OCI-LY7 (cell line): ENCODE measurements around the gene STK10. TPM values are rescaled to one million over a fixed set of nuclear protein-coding genes. Genes with fewer than 3 reads are reported as not detected.

Experiments
- BruUV-seq: library from RNA; stranded (reverse); fragments of 400-500 nt; replicated peaks from 2 replicates; lab custom pipeline; 2021; lab: Mats Ljungman, UMichigan
- CTCF ChIA-PET: fragments of 300-600 bp; sonication (Branson Sonifier 250); formaldehyde crosslinking; loops from one replicate; lab custom pipeline; 2022; ENCODE audit warnings: antibody characterized with exemption; ENCODE audit not compliant: unreplicated experiment; lab: Charles Lee
- POLR2A ChIA-PET: fragments of 300-600 bp; sonication (Branson Sonifier 250); formaldehyde crosslinking; loops from one replicate; lab custom pipeline; 2022; ENCODE audit warnings: antibody characterized with exemption; lab: Charles Lee
- DNase-seq: peaks from one replicate; pipeline ENCODE4 v3.0.0-alpha.2; 2015; ENCODE audit warnings: low spot score
- H2AFZ ChIP-seq: fragments of 200-600 bp; sonication (generic), shearing (Covaris generic); 2 replicates; pipeline ENCODE4 v1.6.1; 2014; ENCODE audit warnings: mild to moderate bottlenecking, antibody characterized with exemption, low read length, moderate library complexity
- H3K27ac ChIP-seq: fragments of 200-600 bp; sonication (generic); 2 replicates; pipeline ENCODE4 v1.5.1; 2014; ENCODE audit warnings: mixed run types, low read depth, mild to moderate bottlenecking, moderate library complexity, low read length, inconsistent platforms; ENCODE audit not compliant: poor library complexity, severe bottlenecking
- H3K36me3 ChIP-seq: fragments of 200-600 bp; sonication (generic); 2 replicates; pipeline ENCODE4 v1.6.1; 2014; ENCODE audit warnings: mild to moderate bottlenecking, antibody characterized with exemption, low read length, moderate library complexity, mixed read lengths; ENCODE audit not compliant: insufficient read depth
- H3K4me1 ChIP-seq: fragments of 200-600 bp; sonication (generic); 2 replicates; pipeline ENCODE4 v1.5.1; 2014; ENCODE audit warnings: mild to moderate bottlenecking, low read length; ENCODE audit not compliant: insufficient read depth, poor library complexity, severe bottlenecking
- H3K4me2 ChIP-seq: fragments of 200-600 bp; sonication (generic); 2 replicates; pipeline ENCODE4 v1.6.1; 2014; ENCODE audit warnings: mild to moderate bottlenecking, low read length
- H3K4me3 ChIP-seq: fragments of 200-600 bp; sonication (generic); 2 replicates; pipeline ENCODE4 v1.5.1; 2014; ENCODE audit warnings: mild to moderate bottlenecking, low read depth, low read length; ENCODE audit not compliant: poor library complexity, severe bottlenecking
- H3K79me2 ChIP-seq: fragments of 200-600 bp; sonication (generic); 2 replicates; pipeline ENCODE4 v1.6.1; 2016; ENCODE audit warnings: low read depth, mild to moderate bottlenecking, low read length, moderate library complexity, mixed read lengths; ENCODE audit not compliant: insufficient read depth
- H3K9me2 ChIP-seq: fragments of 200-600 bp; sonication (generic); 2 replicates; pipeline ENCODE4 v1.6.1; 2016; ENCODE audit warnings: mild to moderate bottlenecking, low read length, mixed read lengths; ENCODE audit not compliant: insufficient read depth
- H3K9me3 ChIP-seq: fragments of 200-600 bp; sonication (generic); 2 replicates; pipeline ENCODE4 v1.6.1; 2014; ENCODE audit warnings: mild to moderate bottlenecking, mixed run types, low read length, mixed read lengths
- H4K20me1 ChIP-seq: fragments of 200-600 bp; sonication (generic); 2 replicates; pipeline ENCODE4 v1.6.1; 2014; ENCODE audit warnings: mild to moderate bottlenecking, antibody characterized with exemption, low read length, moderate library complexity, mixed read lengths; ENCODE audit not compliant: insufficient read depth
- EZH2phosphoT487 ChIP-seq: fragments of 200-600 bp; sonication (generic); IDR thresholded peaks from 2 replicates; pipeline ENCODE4 v1.6.1; 2018; ENCODE audit warnings: low read depth, borderline replicate concordance, mild to moderate bottlenecking, mixed run types, antibody characterized with exemption, low read length, moderate library complexity, mixed read lengths
- intact Hi-C: fragments of 100-400 bp; cut with micrococcal nuclease; formaldehyde crosslinking; loops from one replicate; pipeline ENCODE4 v1.10.0; 2022; ENCODE audit not compliant: unreplicated experiment
- total RNA-seq, 2 experiments: library from RNA; depleted of rRNA in 1 of 2; stranded (reverse); fragments of >200 nt in 1 of 2; shearing (Covaris generic) in 1 of 2; gene quantifications; 2 replicates each; pipeline ENCODE4 v1.2.3, GENCODE V29; 2014 to 2022
- TF ChIP-seq, protein P1 (sequence below): fragments of 200-600 bp; sonication (generic); conservative IDR thresholded peaks from 2 replicates; pipeline ENCODE4 v1.5.1; 2014; ENCODE audit warnings: mild to moderate bottlenecking, antibody characterized with exemption, low read length, moderate library complexity, mixed read lengths

STK10 gene
- total RNA-seq, 2 experiments from 2014 or later: 53.7 to 89.7 TPM

DNA sequence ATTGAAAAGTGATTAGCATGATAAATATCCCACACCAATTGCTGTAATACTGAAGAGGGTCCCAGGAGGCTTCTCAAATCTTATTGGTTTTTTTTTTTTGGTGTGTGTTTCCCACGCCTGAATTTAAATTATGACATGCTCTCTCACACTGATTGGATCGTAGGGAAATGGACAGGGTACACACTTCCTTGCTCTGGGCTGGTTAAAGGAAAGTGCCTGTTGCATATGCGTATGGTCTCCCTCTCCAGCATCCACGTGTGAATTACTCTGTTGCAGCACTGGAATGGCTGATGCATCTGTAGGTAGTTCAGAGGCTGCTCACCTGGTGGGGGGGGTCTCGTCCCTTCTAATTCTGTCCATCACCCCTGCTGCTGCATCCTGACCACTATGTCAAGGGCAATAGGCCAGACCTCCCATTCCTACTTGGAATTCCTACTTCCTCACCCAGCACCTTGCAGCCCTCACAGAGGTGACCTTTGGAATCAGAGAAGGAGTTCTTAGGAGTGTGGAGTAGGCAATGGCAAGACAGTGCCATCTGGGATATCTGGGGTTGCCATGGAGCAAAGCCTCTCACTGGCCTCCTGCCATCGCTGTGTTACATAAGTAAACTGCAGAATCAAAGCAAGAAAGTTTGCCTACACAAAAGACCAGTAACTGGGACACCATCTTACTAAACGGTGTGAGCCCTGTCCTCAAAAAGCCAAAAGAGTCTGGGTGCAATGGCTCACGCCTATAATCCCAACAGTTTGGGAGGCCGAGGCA, 110.2 kb downstream of the STK10 start:
- Histone ChIP-seq H3K79me2 (no peaks in the 10 kb centered on the region), H3K27ac (no peak overlapping the region), H3K4me2 (no peak overlapping the region), H3K9me3 (no peaks in the 10 kb centered on the region), H3K4me3 (no peak overlapping the region), H4K20me1 (no peaks in the 10 kb centered on the region), H2AFZ (no peak overlapping the region), H3K9me2 (no peaks in the 10 kb centered on the region), H3K36me3 (peaks cover 71% of the 10 kb centered on the region), H3K4me1 (no peaks in the 10 kb centered on the region)
- intact Hi-C loops: no loop called here
- ChIA-PET POLR2A (interaction anchor here (0.6 to 0.7 kb wide), 2 partner anchors 18 to 122 kb away, joined by 3 to 4 read pairs; no protein-coding TSS in a partner anchor), CTCF (no interaction called here)
- no peak for DNase-seq
- no TSS peak for BruUV-seq
- TF ChIP-seq, protein P1, sequence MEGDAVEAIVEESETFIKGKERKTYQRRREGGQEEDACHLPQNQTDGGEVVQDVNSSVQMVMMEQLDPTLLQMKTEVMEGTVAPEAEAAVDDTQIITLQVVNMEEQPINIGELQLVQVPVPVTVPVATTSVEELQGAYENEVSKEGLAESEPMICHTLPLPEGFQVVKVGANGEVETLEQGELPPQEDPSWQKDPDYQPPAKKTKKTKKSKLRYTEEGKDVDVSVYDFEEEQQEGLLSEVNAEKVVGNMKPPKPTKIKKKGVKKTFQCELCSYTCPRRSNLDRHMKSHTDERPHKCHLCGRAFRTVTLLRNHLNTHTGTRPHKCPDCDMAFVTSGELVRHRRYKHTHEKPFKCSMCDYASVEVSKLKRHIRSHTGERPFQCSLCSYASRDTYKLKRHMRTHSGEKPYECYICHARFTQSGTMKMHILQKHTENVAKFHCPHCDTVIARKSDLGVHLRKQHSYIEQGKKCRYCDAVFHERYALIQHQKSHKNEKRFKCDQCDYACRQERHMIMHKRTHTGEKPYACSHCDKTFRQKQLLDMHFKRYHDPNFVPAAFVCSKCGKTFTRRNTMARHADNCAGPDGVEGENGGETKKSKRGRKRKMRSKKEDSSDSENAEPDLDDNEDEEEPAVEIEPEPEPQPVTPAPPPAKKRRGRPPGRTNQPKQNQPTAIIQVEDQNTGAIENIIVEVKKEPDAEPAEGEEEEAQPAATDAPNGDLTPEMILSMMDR: no peak
- no peak for TF ChIP-seq EZH2phosphoT487

DNA sequence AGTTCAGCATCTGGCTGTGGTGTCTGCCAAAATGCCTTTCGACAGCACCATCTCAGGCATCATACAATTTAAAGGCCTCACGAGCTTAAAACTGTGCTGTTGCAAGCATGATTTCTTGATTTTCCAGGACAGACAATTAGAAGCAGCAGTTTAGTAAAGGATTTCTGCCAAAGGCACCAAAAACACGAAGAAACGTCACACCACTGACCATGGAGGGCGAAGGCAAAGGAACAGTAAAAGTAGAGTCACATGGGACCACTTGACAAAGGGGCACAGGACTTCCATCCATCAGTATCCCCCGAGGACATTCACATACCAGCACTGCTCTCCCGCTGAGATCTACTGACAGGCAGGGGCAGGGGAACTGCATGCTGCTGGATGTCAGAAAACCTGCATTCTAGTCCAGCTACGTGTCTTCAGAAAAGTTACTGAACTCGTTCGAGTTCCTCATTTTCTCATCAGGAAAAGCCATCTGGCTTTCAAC, 111.2 kb downstream of the STK10 start:
- H3K4me3 ChIP-seq: no peak overlapping the region
- H3K79me2 ChIP-seq: no peaks in the 10 kb centered on the region
- no peaks in the 10 kb centered on the region for H3K9me3 ChIP-seq
- intact Hi-C loops: no loop called here
- no peak for DNase-seq
- no TSS peak for BruUV-seq
- H3K9me2 ChIP-seq: no peaks in the 10 kb centered on the region
- TF ChIP-seq EZH2phosphoT487: no peak
- TF ChIP-seq, protein P1: no peak
- no peak overlapping the region for H3K27ac ChIP-seq
- H2AFZ ChIP-seq: no peak overlapping the region
- CTCF ChIA-PET: no interaction called here
- H3K4me2 ChIP-seq: no peak overlapping the region
- no peaks in the 10 kb centered on the region for H3K4me1 ChIP-seq
- peaks cover 65% of the 10 kb centered on the region for H3K36me3 ChIP-seq
- POLR2A ChIA-PET: no interaction called here
- H4K20me1 ChIP-seq: no peaks in the 10 kb centered on the region

DNA sequence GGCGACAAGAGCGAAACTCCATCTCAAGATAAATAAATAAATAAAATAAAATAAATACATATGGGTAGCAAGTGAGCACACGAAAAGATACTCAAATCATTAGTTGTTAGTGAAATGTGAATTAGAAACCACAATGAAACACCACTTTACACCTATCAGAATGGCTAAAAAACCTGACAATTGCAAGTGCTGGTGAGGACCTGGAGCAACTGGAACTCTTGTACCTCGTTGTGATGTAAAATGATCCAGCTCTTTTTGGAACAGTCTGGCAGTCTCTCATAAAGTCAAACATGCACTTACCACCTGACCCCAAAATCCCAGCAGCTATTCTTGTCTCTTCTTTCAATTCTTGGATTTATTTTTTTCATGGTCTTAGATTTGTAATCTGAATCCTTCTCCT, 112.4 kb downstream of the STK10 start:
- Histone ChIP-seq H2AFZ (no peak overlapping the region), H3K4me1 (no peaks in the 10 kb centered on the region), H3K79me2 (no peaks in the 10 kb centered on the region), H3K9me3 (no peaks in the 10 kb centered on the region), H3K36me3 (peaks cover 59% of the 10 kb centered on the region), H3K4me3 (no peak overlapping the region), H3K27ac (no peak overlapping the region), H3K4me2 (no peak overlapping the region), H3K9me2 (no peaks in the 10 kb centered on the region), H4K20me1 (no peaks in the 10 kb centered on the region)
- ChIA-PET CTCF (no interaction called here), POLR2A (no interaction called here)
- intact Hi-C loops: no loop called here
- BruUV-seq: no TSS peak
- TF ChIP-seq, protein P1: no peak
- TF ChIP-seq EZH2phosphoT487: no peak
- no peak for DNase-seq
